Breast epithelium (tissue), 4 donors: ENCODE data around the gene MIGA2. TPM values are rescaled to one million over a fixed set of nuclear protein-coding genes. Genes with fewer than 3 reads are reported as not detected.
"Not testable (repeated sequence)": the region's sequence is repeated elsewhere in the genome, so short reads cannot be mapped to it uniquely, and the experiment has no call there.

Experiments
- DNase-seq, 2 donors: peaks; one replicate each; pipeline ENCODE4 v3.0.0-alpha.2; 2019; ENCODE audit warnings: low spot score in 2 of 2
- H3K27ac ChIP-seq, 2 donors: fragments of 200-600 bp; sonication (generic) in 1 of 2; one replicate each; pipeline ENCODE4 v1.5.1; 2016 to 2019; ENCODE audit warnings: mild to moderate bottlenecking in 1 of 2
- H3K27me3 ChIP-seq, 2 donors: fragments of 200-600 bp; sonication (generic) in 1 of 2; one replicate each; pipeline versions ENCODE4 v1.5.1 to v1.6.0; 2017 to 2019; ENCODE audit warnings: control low read depth in 1 of 2, mild to moderate bottlenecking in 1 of 2
- H3K36me3 ChIP-seq: fragments of 200-600 bp; one replicate; pipeline ENCODE4 v1.5.1; 2019
- H3K4me1 ChIP-seq, 2 donors: fragments of 200-600 bp; sonication (generic); one replicate each; pipeline ENCODE4 v1.5.1; 2016 to 2019; ENCODE audit warnings: control low read depth in 1 of 2
- H3K4me3 ChIP-seq, 3 donors: fragments of 200-600 bp; sonication (generic); 1 replicate in 2 of 3; 2 replicates in 1 of 3; pipeline ENCODE4 v1.5.1; 2016 to 2019; ENCODE audit warnings: mild to moderate bottlenecking in 3 of 3, moderate library complexity in 2 of 3
- H3K9me3 ChIP-seq, 2 donors: fragments of 200-600 bp; sonication (generic) in 1 of 2; one replicate each; pipeline ENCODE4 v1.5.1; 2016 to 2019; ENCODE audit warnings: control low read depth in 1 of 2
- POLR2A ChIP-seq: fragments of 450-650 bp; IDR thresholded peaks from one replicate; pipeline ENCODE4 v1.6.1; 2016; ENCODE audit warnings: antibody characterized with exemption, mild to moderate bottlenecking, moderate library complexity
- POLR2AphosphoS5 ChIP-seq, 3 donors: sonication (generic); formaldehyde crosslinking; IDR thresholded peaks; one replicate each; pipeline ENCODE4 v1.6.1; 2017; ENCODE audit warnings: antibody characterized with exemption in 3 of 3
- intact Hi-C: fragments of 100-400 bp; cut with DNase I; formaldehyde crosslinking; loops from one replicate; pipeline ENCODE4 v1.15.1; 2023; ENCODE audit warnings: low total_unique reads
- total RNA-seq, 3 donors: library from RNA; depleted of rRNA; stranded (reverse); fragments of >200 nt; gene quantifications; one replicate each; pipeline ENCODE4 v1.1.0, GENCODE V29; 2016
- TF ChIP-seq, protein P1 (sequence below), 3 donors: fragments of 450-650 bp; IDR thresholded peaks; one replicate each; pipeline ENCODE4 v1.5.1; 2016 to 2017; ENCODE audit warnings: antibody characterized with exemption in 3 of 3, mild to moderate bottlenecking in 3 of 3, moderate library complexity in 3 of 3

MIGA2 gene
- total RNA-seq, 3 donors from 2014 or later, result 25.3 to 28.8 (median 27.9) TPM

DNA sequence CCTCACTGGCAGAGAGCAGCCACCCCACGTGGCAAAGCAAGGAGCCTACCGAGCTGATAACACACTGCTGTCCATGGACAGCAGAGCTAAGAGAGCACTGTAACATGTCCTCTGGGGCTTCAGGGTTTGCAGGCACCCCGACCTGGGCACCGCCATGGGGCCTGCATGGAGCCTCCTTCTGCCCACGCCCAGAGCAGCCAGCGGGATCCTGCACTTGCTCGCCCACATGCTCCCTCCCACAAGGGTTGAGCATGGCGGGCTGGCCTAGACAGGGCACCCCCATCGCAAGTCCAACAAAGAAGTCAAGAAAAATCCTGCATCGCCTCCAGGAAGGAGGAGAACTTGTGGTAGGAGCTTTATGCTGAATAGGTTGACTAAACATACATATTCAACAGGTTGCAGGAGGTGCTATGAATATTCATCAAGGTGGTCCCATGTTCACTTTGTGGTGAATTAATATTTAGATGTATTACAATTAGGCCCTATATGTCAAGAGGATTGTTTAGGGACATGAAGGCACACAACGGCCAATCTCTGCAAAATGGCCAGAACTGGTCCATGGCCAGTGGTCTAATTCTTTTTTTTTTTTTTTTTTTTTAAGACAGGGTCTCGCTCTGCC, 3.8 kb upstream of the MIGA2 start:
- DNase-seq, result no peak
- H3K4me3 ChIP-seq, result no peak overlapping the region
- no peaks in the 10 kb centered on the region for H3K27me3 ChIP-seq
- H3K27ac ChIP-seq, result no peak overlapping the region
- intact Hi-C loops, result no loop called here
- H3K36me3 ChIP-seq, result no peaks in the 10 kb centered on the region
- no peaks in the 10 kb centered on the region for H3K9me3 ChIP-seq
- TF ChIP-seq, protein P1, sequence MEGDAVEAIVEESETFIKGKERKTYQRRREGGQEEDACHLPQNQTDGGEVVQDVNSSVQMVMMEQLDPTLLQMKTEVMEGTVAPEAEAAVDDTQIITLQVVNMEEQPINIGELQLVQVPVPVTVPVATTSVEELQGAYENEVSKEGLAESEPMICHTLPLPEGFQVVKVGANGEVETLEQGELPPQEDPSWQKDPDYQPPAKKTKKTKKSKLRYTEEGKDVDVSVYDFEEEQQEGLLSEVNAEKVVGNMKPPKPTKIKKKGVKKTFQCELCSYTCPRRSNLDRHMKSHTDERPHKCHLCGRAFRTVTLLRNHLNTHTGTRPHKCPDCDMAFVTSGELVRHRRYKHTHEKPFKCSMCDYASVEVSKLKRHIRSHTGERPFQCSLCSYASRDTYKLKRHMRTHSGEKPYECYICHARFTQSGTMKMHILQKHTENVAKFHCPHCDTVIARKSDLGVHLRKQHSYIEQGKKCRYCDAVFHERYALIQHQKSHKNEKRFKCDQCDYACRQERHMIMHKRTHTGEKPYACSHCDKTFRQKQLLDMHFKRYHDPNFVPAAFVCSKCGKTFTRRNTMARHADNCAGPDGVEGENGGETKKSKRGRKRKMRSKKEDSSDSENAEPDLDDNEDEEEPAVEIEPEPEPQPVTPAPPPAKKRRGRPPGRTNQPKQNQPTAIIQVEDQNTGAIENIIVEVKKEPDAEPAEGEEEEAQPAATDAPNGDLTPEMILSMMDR (IDR thresholded peaks at IDR 0.05), result no peak
- TF ChIP-seq POLR2A, result no peak
- no peak for TF ChIP-seq POLR2AphosphoS5 (IDR thresholded peaks at IDR 0.05)
- H3K4me1 ChIP-seq, result peaks cover 5 to 7% of the 10 kb centered on the region in 2 donors

DNA sequence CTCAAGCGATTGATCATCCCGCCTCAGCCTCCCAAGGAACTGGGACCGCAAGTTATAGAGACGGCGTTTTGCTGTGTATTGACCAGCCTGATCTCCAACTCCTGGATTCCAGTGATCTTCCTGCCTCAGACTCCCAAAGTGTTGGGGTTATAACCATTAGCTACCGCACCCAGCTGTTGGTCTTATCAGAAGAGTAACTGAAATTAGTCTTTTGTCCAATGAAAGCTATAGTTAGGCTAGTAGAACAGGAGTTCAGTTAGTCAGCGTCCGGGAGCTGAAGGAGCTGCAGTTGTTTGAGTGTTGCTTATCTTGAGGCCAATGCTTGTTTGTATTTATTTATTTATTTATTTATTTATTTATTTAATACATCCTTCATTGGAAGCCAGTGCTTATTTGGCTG, 3.2 kb upstream of the MIGA2 start:
- H3K4me1 ChIP-seq, result peaks cover 7 to 10% of the 10 kb centered on the region in 2 donors
- H3K27me3 ChIP-seq, result no peaks in the 10 kb centered on the region
- intact Hi-C loops, result no loop called here
- no peak for DNase-seq
- no peaks in the 10 kb centered on the region for H3K9me3 ChIP-seq
- TF ChIP-seq, protein P1 (IDR thresholded peaks at IDR 0.05), result no peak
- TF ChIP-seq POLR2AphosphoS5 (IDR thresholded peaks at IDR 0.05), result no peak
- no peak for TF ChIP-seq POLR2A
- no peak overlapping the region for H3K27ac ChIP-seq
- H3K4me3 ChIP-seq, result no peak overlapping the region
- no peaks in the 10 kb centered on the region for H3K36me3 ChIP-seq

DNA sequence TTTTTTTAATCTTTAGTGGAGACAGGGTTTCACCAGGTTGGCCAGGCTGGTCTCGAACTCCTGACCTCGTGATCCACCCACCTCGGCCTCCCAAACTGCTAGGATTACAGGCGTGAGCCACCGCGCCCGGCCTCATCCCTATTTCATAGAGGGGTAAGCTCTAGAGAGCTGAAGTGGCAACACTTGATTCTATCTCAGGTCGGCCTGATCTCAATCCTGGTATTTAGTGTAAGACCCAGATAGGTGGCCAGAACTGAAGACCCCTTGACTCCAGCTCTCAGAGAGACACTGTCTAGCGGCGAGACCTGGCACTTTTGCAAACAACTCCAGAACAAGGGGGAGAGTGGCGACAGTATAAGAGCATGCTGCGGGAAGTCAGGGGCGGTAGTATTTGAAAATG, 588 bp upstream of the MIGA2 start:
- peak overlapping the region; percentile 79 to 84 for H3K27ac ChIP-seq
- DNase-seq, H3K27me3 ChIP-seq, H3K36me3 ChIP-seq, intact Hi-C loops, H3K9me3 ChIP-seq: not testable (repeated sequence)
- H3K4me1 ChIP-seq, result peaks cover 7 to 13% of the 10 kb centered on the region in 2 donors
- peak overlapping the region; percentile 72 to 94 (median 90) for H3K4me3 ChIP-seq

DNA sequence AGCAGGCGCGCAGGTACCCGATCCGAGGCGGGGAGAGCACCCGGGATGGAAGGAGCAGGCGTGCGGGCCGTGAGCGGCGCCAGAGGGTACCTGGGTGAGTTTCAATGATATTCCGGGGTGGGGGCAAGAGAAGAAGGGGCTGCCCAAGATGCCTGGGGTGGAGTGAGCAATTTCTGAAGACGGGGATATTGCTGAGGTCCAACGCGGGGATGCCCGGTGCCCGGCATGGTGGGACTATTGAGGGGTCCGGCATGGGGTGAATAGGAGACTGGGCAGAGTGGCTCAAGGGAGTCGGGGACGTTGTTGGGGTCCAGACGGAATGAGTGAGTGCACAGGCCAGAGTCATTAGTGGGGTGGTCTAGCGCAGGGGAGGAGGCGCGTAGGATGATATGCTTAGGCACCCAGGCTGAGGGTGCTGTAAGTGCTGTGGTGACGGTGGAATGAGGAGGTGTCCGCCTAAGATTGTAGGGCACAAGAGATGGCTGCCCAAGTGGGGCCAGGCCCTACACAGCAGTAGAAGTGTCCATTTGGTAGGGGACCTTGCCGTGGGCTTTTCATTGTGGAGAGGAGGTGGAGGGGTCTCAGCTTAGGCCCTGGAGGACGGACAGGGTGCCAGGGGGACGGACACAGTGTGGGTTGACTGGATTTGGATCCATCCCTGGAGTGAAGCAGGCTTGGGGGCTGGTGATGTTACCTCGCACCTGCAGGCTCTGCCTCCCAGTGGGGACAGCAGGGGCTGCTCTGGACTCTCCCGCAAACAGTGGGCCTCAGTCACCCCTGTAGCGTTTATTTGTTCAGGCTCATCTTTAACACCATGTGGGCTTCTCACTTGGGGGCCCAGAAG, 719 bp downstream of the MIGA2 start:
- Histone ChIP-seq H3K27me3 (no peaks in the 10 kb centered on the region), H3K4me1 (peaks cover 7 to 13% of the 10 kb centered on the region in 2 donors), H3K36me3 (peaks cover under 1% of the 10 kb centered on the region), H3K9me3 (no peaks in the 10 kb centered on the region), H3K27ac (peak overlapping the region; percentile 79), H3K4me3 (peak overlapping the region; percentile 72 to 94 (median 90))
- DNase-seq, result no peak
- intact Hi-C loops, result no loop called here
- TF ChIP-seq, protein P1 (IDR thresholded peaks at IDR 0.05), result no peak
- TF ChIP-seq POLR2A, result no peak
- TF ChIP-seq POLR2AphosphoS5 (IDR thresholded peaks at IDR 0.05), result no peak

DNA sequence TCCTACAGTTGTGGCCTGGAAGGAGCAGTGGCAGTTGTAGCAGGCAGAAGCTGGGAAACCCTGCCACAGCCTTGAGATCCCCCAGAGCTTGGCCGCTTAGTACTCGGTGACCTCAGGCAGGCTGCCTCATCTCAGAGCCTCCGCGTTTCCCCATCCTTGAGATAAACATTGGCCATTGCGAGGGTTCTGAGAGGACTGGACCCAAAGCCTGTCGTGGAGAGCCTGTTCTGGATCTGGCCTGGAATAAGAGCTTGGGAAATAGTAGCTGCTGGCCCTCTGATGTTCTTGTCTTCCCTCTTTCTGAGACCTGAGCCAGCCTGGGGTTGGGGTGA, 1.3 kb downstream of the MIGA2 start:
- no peaks in the 10 kb centered on the region for H3K27me3 ChIP-seq
- H3K4me1 ChIP-seq, result peaks cover 7 to 13% of the 10 kb centered on the region in 2 donors
- DNase-seq, result no peak
- intact Hi-C loops, result no loop called here
- peak overlapping the region; percentile 72 to 94 (median 90) for H3K4me3 ChIP-seq
- H3K36me3 ChIP-seq, result peaks cover 5% of the 10 kb centered on the region
- peak overlapping the region; percentile 22 to 79 for H3K27ac ChIP-seq
- TF ChIP-seq POLR2A (no peak), POLR2AphosphoS5 (IDR thresholded peaks at IDR 0.05) (no peak)
- TF ChIP-seq, protein P1 (IDR thresholded peaks at IDR 0.05), result no peak
- H3K9me3 ChIP-seq, result no peaks in the 10 kb centered on the region
